H1 (cell line): ENCODE measurements around the gene SNTG2.

ENCODE experiments used
- EP300 ChIP-seq, 2 experiments: IDR thresholded peaks; 1 replicate in 1 of 2; 2 replicates in 1 of 2; pipeline ENCODE4 v1.6.1; 2011 to 2012; ENCODE audit warnings: low read depth in 2 of 2, low read length in 2 of 2, mild to moderate bottlenecking in 2 of 2, borderline replicate concordance in 1 of 2, inconsistent platforms in 1 of 2, moderate library complexity in 1 of 2
- JUND ChIP-seq: IDR thresholded peaks from 2 replicates; pipeline ENCODE4 v1.6.1; 2011; ENCODE audit warnings: mild to moderate bottlenecking, improper control_type of control experiment, low read length
- SP1 ChIP-seq: IDR thresholded peaks from 2 replicates; pipeline ENCODE4 v1.6.1; 2011; ENCODE audit warnings: low read depth, low read length
- SUZ12 ChIP-seq: fragments of 200-600 bp; sonication (generic); IDR thresholded peaks from 2 replicates; pipeline ENCODE4 v1.6.1; 2012; ENCODE audit warnings: mild to moderate bottlenecking, inconsistent platforms, low read length, moderate library complexity, mixed read lengths
- TAF1 ChIP-seq: IDR thresholded peaks from 2 replicates; pipeline ENCODE4 v1.6.1; 2011; ENCODE audit warnings: mild to moderate bottlenecking, low read depth, low read length
- TEAD4 ChIP-seq: IDR thresholded peaks from 2 replicates; pipeline ENCODE4 v1.6.1; 2012; ENCODE audit warnings: low read depth, low read length, inconsistent platforms, mixed read lengths
- YY1 ChIP-seq: IDR thresholded peaks from 2 replicates; pipeline ENCODE4 v1.6.1; 2011; ENCODE audit warnings: low read depth, mild to moderate bottlenecking, low read length
- TF ChIP-seq, protein P1 (sequence below): IDR thresholded peaks from 2 replicates; pipeline ENCODE4 v1.6.1; 2011; ENCODE audit warnings: low read length, improper control_type of control experiment
- TF ChIP-seq, protein P2 (sequence below), 3 experiments: IDR thresholded peaks; 1 replicate in 2 of 3; 2 replicates in 1 of 3; pipeline versions ENCODE4 v1.5.1 to v1.6.1; 2011; ENCODE audit warnings: low read length in 3 of 3, mild to moderate bottlenecking in 3 of 3, inconsistent platforms in 2 of 3, low read depth in 1 of 3, moderate library complexity in 1 of 3; ENCODE audit not compliant: insufficient read depth in 1 of 3; ENCODE audit errors: control extremely low read depth in 1 of 3

DNA sequence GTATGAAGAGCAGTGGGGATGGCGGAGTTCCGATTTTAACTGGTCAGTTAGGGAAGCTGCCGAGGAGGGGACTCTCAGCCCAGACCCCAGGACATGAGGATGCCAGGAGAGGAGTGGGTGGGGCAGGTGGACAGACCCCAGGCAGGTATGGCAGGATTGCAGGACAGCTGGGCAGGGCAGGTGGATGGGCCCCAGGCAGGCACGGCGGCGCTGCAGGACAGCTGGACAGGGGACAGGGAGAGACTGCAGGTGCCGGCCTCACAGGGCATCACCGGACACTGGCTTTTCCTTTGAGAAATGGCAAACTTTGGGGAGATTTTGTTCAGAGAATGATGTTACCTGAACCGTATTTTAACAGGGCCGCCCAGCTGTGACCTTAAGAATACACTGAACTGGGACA, 127.7 kb downstream of the SNTG2 start:
- no peak for TF ChIP-seq YY1
- TF ChIP-seq SP1: no peak
- no peak for TF ChIP-seq TAF1
- TF ChIP-seq, protein P1, sequence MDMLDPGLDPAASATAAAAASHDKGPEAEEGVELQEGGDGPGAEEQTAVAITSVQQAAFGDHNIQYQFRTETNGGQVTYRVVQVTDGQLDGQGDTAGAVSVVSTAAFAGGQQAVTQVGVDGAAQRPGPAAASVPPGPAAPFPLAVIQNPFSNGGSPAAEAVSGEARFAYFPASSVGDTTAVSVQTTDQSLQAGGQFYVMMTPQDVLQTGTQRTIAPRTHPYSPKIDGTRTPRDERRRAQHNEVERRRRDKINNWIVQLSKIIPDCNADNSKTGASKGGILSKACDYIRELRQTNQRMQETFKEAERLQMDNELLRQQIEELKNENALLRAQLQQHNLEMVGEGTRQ: no peak
- TF ChIP-seq, protein P2, sequence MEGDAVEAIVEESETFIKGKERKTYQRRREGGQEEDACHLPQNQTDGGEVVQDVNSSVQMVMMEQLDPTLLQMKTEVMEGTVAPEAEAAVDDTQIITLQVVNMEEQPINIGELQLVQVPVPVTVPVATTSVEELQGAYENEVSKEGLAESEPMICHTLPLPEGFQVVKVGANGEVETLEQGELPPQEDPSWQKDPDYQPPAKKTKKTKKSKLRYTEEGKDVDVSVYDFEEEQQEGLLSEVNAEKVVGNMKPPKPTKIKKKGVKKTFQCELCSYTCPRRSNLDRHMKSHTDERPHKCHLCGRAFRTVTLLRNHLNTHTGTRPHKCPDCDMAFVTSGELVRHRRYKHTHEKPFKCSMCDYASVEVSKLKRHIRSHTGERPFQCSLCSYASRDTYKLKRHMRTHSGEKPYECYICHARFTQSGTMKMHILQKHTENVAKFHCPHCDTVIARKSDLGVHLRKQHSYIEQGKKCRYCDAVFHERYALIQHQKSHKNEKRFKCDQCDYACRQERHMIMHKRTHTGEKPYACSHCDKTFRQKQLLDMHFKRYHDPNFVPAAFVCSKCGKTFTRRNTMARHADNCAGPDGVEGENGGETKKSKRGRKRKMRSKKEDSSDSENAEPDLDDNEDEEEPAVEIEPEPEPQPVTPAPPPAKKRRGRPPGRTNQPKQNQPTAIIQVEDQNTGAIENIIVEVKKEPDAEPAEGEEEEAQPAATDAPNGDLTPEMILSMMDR (IDR thresholded peaks at IDR 0.05; ENCODE audit: control extremely low read depth in 1 of 3, insufficient read depth in 1 of 3, low read depth in 1 of 3, low read length in 3 of 3): no peak
- no peak for TF ChIP-seq SUZ12
- no peak for TF ChIP-seq JUND
- no peak for TF ChIP-seq EP300 (IDR thresholded peaks at IDR 0.05; ENCODE audit: borderline replicate concordance in 1 of 2, low read depth in 2 of 2, low read length in 2 of 2)
- no peak for TF ChIP-seq TEAD4
